NCI-H524 treated with DMSO at 0.1 percent for 48 hours (cell line): Measurements from ENCODE around the gene IVD.

Experiments
- DNase-seq: peaks from one replicate; lab custom pipeline; 2025; lab: John Stamatoyannopoulos, UW

Gene IVD

GRCh38 chr15:40459391-40460015, 53.9 kb downstream of the IVD start:
- DNase-seq = no peak

GRCh38 chr15:40460404-40460803, 54.8 kb downstream of the IVD start:
- DNase-seq = no peak

- DNase-seq = no peak
Observed at GRCh38 chr15:40461958-40462357, 56.4 kb downstream of the IVD start.

GRCh38 chr15:40463279-40463678, 57.7 kb downstream of the IVD start:
- no peak for DNase-seq

- no peak for DNase-seq
Observed at GRCh38 chr15:40463886-40464545, 58.4 kb downstream of the IVD start.

GRCh38 chr15:40464595-40465185, 59.1 kb downstream of the IVD start:
- no peak for DNase-seq

GRCh38 chr15:40465939-40466338, 60.3 kb downstream of the IVD start:
- no peak for DNase-seq

- DNase-seq = no peak
Observed at GRCh38 chr15:40466426-40467260, 61.0 kb downstream of the IVD start.

GRCh38 chr15:40467261-40467615, 61.6 kb downstream of the IVD start:
- no peak for DNase-seq

- no peak for DNase-seq
Observed at GRCh38 chr15:40468898-40469331, 63.3 kb downstream of the IVD start.

- no peak for DNase-seq
Observed at GRCh38 chr15:40469776-40470390, 64.3 kb downstream of the IVD start.

- no peak for DNase-seq
Observed at GRCh38 chr15:40470423-40471104, 65.0 kb downstream of the IVD start, which contains the start of gene CHST14. Gene CHST14 (plus strand): TSS chr15:40470984. CDS start chr15:40471214, 230 bp downstream.
